GM19467 (cell line): ENCODE measurements around the gene SBNO2.

ENCODE experiments used
- ATAC-seq: cut with Tn5 transposase; IDR thresholded peaks from one replicate; pipeline ENCODE4 v1.9.1; 2021; ENCODE audit warnings: mild to moderate bottlenecking, moderate library complexity; ENCODE audit not compliant: unreplicated experiment

Gene SBNO2

DNA sequence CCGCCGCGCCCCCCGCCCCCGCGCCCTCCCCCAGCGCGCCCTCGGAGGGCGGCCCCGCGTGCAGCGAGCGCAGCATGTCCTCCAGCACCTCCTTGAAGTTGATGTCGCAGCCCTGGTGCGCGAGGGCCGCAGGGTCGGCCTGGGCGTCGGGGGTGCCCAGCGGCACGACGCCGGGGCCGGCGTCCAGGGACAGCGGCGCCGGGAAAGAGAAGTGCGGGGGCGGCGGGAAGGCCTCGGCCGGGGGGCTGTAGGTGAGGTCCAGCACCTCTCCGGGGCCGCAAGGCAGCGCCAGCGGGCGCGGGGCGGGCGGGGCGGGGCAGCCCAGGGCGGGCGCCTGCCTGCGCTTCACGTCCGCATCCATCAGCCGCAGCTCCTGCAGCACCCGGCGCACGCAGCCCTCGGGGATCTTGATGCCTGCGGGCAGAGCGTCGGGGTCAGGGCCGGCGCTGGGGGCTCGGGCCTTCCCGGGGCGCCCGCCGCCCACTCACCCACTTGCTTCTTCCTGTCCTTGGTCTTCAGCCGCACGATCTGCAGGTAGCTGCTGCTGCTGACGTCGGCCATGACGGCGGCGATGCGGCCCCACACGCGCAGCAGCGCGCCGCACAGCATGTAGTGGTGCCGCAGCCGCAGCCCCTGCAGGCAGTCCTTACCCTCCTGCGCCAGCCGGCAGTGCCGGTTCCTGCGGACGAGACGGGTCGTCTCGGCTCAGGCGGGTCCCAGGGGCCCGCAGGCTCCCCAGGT lies 65.6 kb downstream of the SBNO2 start:
- ATAC-seq, result no peak

DNA sequence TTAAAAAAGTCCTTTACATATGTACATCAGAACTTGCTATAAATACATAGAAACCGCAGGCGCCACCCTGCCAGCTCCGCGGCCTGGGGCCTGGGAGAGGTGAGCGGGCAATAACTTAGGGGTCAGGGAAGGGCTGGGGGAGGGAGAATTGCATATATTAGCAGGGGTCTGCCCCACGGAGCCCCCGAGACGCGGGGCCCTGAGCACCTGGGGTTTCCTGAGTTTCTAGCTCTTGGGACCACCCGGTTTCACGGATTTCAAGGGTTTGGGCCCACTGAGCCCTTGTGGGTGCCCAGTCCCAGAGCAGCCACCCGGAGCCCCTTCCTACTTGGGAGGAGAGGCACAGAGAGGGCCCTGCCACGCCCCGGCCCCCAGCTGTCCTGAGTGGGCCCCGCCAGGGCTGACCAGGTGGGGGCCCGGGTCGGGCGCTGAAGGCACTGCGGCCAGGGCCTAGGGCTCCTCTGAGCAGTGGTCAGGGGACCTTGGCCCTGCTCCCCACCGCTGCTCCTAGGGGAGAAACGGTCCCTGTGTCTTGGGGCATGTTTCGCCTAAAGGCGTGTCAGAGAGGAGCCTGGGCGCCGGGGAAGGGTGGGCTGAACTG lies 66.3 kb downstream of the SBNO2 start:
- ATAC-seq, result no peak

DNA sequence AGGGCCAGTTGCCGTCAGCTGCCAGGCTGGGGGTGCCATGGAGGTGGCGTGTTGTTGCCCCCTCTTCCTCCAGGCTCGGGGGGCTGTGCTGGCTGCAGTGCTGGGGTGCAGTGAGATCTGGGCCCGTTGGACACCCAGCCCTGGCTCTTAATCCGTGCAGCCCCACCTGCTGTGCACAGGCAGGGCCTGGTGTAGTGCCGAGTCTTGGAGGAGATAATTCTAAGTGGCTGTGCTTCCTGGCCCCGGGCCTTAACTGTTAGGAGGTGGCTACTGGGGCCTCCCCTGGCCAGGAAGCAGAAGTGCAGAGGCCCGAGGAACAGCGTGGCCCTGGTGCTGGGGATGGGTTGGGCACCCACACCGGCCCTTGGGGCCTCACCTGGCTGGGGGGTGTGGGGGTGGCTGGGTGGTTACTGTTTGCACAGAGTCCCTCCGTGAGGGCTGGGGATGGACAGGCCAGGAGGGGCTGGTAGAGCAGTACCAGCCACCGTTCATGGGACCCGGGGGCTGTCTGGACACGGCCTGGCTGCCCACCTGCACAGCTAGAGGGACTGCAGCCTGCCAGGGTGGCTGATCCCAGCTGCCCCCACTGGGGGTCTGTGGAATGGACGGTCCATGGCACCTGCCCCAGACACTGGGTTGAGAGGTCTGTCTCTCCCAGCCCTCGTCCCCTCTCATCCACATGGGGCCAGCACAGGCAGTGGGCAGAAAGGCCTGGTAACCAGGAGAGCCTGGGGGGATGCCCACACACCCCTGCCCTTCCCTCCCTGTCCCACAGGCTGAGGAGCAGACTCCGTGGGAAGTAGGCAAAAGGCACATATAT lies 67.0 kb downstream of the SBNO2 start:
- no peak for ATAC-seq

DNA sequence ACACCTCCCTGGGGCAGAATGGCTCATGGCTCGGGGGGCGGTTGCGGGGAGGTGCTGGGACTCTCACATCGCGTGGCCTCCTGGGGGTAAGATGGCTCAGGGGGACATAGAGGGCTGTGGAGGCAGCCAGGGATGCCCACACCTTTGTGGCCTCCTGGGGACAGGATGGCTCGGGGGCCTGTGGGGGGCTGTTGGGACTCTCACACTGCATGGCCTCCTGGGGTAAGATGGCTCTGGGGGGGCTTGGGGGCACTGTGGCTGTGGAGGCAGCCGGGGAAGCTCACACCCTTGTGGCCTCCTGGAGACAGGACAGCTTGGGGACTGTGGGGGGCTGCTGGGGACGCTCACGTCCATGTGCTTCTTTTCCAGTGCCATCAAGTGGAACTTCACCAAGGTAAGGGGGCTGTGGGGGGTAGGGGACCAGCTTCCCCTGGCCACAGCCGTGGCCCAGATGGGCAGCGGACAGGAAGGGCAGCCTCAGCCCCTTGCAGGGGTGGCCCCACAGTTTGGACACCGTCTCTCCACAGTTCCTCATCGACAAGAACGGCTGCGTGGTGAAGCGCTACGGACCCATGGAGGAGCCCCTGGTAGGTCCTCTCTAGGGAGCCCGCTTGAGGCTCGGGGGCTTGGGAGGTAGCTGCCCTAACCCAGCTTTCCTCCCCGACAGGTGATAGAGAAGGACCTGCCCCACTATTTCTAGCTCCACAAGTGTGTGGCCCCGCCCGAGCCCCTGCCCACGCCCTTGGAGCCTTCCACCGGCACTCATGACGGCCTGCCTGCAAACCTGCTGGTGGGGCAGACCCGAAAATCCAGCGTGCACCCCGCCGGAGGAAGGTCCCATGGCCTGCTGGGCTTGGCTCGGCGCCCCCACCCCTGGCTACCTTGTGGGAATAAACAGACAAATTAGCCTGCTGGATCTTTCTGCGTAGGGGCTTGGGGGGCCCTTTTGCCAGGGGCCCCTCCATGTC lies 67.9 kb downstream of the SBNO2 start:
- no peak for ATAC-seq

DNA sequence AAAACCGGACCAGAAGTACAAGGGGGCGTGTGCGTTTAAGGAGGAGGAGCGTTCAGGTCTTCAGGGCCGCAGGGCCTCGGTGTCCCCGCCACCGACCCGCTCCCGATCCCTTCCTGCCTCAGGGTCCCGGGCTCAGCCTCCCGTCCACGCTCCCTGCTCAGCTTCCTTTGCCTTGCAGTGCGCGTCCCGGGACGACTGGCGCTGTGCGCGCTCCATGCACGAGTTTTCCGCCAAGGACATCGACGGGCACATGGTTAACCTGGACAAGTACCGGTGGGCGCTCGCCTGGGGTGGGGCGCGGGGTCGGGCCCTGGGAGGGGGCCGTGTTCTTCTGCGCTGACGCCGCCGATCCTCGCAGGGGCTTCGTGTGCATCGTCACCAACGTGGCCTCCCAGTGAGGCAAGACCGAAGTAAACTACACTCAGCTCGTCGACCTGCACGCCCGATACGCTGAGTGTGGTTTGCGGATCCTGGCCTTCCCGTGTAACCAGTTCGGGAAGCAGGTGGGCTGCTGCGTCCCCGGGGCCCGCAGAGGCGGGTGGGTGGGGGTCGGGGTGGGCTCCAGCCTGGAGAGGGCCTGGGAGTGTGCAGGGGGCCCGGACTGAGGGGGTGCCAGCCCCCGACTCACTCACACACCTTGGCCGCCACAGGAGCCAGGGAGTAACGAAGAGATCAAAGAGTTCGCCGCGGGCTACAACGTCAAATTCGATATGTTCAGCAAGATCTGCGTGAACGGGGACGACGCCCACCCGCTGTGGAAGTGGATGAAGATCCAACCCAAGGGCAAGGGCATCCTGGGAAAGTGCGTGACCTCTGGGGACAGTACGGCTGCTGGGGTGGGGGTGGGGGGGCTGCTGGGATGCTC lies 68.8 kb downstream of the SBNO2 start:
- ATAC-seq, result no peak

DNA sequence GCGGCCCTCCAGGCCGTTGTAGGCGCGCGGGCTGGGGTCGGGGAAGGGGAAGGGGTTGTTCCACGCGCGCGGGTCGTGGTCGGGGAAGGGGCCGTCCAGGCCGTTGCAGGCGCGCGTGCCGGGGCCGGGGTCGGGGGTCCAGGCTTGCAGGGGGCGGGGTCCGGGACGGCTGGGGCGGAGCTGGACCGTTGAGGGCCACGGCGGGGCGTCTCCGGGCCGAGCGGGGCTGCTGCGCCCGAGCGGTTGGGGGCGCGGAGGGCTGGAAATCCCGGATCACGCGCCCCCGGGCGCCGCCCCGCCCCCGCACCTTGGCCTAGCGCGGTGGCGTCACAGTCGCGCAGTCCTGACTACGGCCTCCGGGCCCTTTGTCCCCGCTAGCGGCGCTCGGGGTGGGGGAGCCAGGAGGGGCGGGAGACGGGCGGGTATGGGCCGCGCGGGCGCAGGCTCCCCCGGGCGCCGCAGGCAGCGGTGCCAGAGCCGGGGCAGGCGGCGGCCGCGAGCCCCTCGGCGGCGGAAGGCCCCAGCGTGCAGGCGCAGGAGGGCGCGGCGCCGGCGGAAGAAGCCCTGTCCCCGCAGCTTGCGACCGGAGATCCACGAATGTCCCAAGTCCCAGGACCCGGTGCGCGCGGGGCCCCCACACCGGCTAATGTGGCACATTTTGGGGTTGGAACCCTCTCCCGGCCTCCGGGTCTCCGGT lies 69.6 kb downstream of the SBNO2 start:
- peak; percentile 25 for ATAC-seq

DNA sequence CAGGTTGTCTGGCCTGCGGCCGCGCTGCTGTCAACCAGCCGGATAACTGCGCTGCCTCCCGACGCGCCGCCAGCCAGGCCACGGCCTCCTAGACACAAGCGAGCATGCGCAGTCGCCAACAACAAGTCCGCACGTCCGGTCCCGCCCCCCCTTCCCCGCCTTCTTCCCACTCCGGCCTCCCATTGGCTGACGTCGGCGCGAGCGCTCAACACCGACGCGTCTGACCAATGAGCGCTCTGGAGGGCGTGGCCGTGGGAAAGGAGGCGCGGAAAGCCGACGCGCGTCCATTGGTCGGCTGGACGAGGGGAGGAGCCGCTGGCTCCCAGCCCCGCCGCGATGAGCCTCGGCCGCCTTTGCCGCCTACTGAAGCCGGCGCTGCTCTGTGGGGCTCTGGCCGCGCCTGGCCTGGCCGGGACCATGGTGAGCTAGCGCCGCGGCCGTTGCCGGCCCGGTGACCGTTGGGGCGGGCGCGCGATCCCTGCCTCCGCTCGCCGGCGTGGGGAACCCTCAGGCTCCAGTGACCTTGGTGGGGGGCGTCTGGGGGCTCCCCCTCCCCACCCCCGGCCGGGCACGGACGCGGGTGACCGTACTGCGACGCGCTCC lies 70.3 kb downstream of the SBNO2 start, which contains the start of gene GPX4:
Gene GPX4, plus strand, starts transcription at position 287 of the 603 bp plus-strand sequence. Its CDS starts 50 bp downstream, at position 337.
- ATAC-seq, result peak; percentile 70

DNA sequence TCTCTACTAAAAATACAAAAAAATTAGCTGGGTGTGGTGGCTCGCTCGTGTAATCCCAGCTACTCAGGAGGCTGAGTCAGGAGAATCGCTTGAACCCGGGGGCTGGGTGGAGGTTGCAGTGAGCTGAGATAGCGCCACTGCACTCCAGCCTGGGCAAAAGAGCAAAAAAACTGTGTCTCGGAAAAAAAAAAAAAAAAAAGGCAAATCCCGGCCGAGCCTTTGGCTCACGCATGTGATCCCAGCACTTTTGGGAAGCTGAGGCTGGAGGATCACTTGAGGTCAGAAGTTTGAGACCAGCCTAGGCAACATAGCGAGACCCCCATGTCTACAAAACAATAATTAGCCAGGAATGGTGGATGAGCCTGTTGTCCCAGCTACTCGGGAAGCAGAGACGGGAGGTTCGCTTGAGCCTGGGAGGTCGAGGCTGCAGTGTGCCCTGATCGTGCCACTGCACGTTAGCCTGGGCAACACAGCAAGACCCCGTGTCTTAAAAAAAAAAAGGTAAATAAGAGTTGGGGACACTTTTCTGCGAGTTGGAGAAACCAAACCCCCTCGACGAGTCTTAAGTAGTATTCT lies 70.8 kb downstream of the SBNO2 start:
- ATAC-seq, result no peak

DNA sequence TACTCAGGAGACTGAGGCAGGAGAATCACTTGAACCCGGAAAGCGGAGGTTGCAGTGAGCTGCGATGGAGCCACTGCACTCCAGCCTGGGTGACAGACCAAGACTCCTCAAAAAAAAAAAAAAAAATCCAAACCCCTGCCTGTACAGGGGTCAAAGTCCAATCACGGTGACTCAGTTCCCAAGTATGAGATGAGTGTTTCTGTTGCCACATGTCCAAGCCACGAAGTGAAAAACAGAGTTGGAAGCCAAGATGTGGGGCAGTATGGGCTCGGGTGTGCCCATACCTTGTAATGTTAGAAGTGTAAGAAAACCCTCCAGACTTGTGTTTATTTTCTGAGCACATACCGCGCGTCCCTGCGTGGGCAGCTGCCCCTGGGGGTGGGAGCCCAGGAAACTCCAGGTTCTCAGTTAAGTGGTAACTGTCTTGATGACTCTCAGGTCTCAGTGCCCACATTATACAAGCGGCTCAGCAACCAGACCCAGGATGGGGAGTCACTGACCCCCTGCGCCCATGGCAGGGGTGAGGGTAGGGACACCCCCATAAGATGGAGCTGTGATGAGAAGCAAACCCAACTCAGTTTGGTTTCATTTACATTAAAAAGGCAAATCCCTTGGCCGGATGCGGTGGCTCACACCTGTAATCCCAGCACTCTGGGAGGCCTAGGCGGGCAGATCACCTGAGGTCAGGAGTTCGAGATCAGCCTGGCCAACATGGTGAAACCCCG lies 71.5 kb downstream of the SBNO2 start:
- ATAC-seq, result no peak

DNA sequence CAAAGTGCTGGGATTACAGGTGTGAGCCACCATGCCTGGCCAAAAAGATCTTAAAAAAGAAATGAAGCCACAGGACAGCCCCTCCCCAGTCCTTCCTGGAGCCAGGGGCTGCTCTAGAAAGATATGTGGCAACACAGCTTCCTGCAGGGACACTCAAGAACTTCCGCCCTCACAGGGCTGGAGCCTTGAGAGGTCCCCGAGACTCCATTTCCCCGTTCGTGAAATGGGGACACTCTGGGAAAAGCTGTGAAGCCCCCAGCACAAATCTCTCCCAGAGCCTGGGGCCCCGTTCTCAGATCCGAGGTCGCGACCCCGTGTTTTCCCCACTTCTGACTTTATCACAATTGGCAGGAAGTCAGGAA lies 72.8 kb downstream of the SBNO2 start:
- no peak for ATAC-seq

DNA sequence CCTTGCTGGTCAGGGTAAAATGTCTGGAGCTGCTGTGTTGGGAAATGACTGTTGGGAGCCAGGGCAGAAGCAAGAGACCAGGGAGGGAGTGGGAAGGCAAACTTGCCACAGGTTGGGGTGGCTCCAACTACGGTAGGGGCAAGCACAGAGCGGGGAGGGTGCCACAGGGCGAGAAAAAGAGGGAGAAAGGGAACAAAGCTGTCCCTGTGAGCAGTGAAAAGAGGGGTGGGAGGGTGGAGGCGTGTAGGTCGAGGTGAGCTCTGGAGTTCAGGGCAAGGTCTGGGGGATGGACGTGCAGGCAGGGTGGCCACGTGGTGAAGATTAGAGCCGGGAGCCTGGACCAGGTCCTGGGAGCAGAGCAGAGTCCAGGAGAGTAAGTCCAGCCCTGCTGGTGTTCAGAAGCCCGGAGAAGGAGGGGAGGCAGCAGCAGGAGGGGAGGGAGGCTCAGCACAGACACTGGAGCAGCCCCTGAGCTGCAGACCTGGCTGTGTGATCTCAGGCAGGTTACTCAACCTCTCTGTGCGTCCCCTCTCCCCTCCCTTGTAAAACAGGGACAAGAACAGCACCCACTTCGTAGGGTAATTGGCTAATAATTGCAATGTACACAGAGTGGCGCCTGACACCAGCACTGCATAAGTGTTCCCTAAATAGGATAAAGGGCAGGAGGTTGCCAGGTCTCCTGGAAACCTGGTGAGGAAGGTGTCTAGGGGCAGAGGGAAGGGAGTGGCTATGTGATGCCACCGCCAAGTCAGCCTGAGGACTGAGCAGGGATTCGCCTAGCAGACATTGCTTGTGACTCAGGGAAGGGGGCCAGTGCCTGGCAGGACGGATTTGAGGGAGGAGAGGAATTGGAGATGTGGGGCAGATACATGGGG lies 75.7 kb downstream of the SBNO2 start:
- ATAC-seq, result no peak

DNA sequence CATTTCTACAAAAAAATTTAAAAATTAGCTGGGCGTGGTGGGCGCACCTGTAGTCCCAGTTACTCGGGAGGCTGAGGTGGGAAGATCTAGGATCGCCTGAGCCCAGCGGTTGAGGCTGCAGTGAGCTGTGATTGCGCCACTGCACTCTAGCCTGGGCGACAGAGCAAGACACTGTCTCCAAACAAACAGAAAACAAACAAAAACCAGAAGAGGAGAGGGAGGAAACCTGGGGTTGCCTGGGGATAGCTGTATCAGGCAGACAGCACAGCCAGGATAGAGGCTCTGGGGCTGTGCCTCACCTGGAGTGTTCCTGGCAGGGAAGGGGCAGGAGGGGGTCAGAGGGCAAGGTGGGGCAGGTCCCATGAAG lies 76.3 kb downstream of the SBNO2 start:
- ATAC-seq, result no peak

DNA sequence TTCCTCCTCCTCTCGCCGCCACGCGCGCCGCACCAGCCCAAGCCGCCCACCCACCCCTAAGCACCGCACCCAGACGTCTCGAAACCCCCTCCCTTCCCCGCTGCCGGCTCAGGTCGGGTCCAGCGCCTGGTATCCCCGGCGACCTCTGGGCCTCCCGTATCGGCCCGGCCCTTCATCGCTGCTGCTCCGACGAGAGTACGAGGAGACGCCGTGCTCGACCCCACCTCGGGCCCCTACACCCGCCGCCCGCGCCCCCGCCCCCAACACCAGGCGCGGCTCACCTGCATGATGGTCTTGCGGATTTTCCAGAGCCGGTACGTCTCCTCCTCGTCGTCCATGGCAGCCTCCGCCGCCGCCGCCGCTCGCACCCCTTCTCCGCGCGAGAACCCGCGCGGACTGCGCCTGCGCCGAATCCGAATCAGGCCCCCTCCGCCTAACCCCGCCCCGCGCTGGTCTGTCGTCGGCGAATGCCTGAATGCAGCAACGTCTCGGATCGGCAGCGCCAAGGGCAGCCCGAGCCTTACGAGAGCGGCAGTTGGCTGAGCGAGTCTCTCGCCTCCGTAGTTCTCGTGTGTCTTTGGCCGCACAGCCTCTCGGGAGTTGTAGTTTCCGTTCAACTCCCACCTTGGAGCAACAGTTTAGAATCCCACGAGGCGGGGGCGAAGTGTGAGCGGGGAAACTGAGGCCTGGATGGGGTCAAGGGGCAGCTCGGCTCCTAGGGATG lies 78.9 kb downstream of the SBNO2 start, which contains the start of gene POLR2E:
Gene POLR2E, minus strand, starts transcription at position 398 of the 724 bp plus-strand sequence. Its CDS starts 60 bp downstream, at position 338.
- ATAC-seq, result peak; percentile 82

DNA sequence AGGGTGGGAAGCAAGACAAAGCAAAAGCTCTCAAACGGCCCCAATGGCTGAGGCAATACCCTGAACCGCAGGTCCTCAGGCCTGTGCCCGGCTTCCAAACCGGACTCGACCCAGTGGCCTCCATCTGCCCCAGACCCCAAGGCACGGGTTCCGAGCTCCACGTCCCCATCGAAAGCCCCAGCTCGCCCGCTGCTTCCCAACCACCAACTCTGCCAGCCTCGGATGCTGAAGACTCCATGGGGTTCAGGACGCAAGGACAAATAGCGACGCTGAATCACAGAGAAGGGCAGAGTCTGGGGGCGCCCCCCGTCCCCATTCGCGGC lies 79.5 kb downstream of the SBNO2 start:
- peak; percentile 12 for ATAC-seq

DNA sequence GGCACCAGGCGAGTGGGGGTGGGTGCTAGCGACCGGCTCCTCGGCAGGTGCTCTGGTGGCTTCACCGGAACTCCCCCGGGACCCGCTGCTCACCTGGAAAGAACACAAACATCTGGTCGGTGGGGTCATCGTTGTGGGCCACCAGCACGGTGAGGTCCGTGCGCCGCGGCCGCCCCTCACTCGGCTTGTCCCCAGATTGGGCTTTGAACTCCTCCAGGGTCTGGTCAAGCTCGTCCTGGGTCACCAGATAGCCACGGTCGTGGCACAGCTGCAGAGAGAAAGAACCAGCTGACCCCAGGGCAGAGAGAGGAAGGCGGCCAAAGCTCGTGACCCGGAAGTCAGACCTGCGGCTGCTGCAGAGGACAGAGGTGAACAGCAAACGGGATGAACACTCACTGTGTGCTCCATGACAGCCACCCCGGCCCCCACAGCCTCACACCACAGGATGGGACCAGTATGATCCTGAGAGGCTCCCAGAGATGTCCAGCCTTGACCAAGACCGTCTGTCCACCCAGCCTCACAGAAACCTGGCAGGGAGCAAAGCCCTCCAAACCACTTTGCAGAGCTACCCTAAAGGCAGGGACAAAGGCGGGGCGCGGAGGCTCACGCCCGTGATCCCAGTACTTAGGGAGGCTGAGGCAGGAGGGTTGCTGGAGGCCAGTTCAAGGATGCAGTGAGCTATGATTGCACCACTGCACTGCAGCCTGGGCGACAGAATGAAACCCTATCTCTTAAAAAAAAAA lies 80.1 kb downstream of the SBNO2 start:
- ATAC-seq, result no peak
